Erythroblast (primary cell): ENCODE measurements around the gene TNNC1.
A peak's percentile ranks its signal among the peaks of the same experiment; 100 is the strongest.

Source experiments
- DNase-seq, 2 experiments: peaks; one replicate each; lab custom pipeline; 2025; lab: John Stamatoyannopoulos, UW
- GATA1 ChIP-seq: IDR thresholded peaks from 2 replicates; pipeline ENCODE4 v1.6.1; 2011; ENCODE audit warnings: low read depth, mild to moderate bottlenecking, control low read depth, low read length, moderate library complexity
- POLR2A ChIP-seq: IDR thresholded peaks from 2 replicates; pipeline ENCODE4 v1.6.1; 2011; ENCODE audit warnings: mild to moderate bottlenecking, low read length

The TNNC1 gene

GRCh38 chr3:52431459-52432223, 22.2 kb downstream of the TNNC1 start:
- no peak for DNase-seq
- TF ChIP-seq GATA1, result no peak

GRCh38 chr3:52430416-52430810, 23.4 kb downstream of the TNNC1 start:
- no peak for TF ChIP-seq GATA1
- no peak for TF ChIP-seq POLR2A

GRCh38 chr3:52429779-52430415, 23.9 kb downstream of the TNNC1 start:
- TF ChIP-seq GATA1, result no peak
- no peak for TF ChIP-seq POLR2A
- no peak for DNase-seq

More at GRCh38 chr3:52430416-52430810, 23.4 kb downstream of the TNNC1 start:
- no peak for DNase-seq

DNA sequence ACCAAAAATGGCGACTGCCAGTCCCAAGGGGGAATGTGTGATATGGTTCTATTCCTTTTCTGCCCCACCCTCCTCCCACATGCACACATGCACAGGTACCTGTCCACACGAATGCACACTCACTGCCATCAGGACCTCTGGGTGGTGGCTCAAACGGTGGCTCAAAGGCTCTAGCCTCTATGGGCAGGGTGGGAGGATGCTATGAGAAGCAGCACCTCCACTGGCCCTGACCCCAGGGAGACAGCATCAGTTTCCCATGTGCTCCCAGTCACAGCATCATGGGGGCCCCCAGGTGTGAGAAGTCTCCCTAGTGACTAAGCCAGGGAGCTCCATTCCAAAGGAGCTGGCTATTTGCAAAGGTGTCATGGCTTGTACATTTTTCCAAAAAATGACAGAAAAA, 24.8 kb downstream of the TNNC1 start:
- TF ChIP-seq GATA1, result no peak
- no peak for TF ChIP-seq POLR2A
- no peak for DNase-seq

GRCh38 chr3:52428151-52429005, 25.5 kb downstream of the TNNC1 start:
- TF ChIP-seq POLR2A (no peak), GATA1 (no peak)

GRCh38 chr3:52423173-52423572, 30.7 kb downstream of the TNNC1 start:
- no peak for TF ChIP-seq POLR2A
- TF ChIP-seq GATA1, result no peak
- DNase-seq, result no peak

More at GRCh38 chr3:52428151-52429005, 25.5 kb downstream of the TNNC1 start:
- DNase-seq, result peak; percentile 47 to 71

DNA sequence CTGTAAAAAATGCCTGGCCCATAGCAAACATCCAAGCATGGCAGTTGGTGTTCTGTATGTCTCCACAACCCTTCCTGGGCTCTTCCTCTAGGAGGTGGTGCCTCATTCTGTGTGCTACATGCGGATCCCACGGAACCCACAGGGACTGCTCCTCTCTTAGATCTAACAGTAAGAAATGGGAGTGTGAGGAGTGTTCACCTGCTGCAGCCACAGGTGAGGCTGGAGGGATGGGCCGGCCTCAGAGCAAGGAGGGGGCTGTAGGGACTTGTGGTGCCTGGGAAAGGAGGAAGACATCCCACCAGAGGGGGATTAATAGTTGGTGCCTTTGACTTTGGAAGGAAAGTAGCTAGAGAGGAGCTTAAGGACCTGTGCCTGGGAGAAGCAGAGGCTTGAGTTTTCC, 31.2 kb downstream of the TNNC1 start:
- TF ChIP-seq POLR2A (no peak), GATA1 (no peak)
- no peak for DNase-seq

DNA sequence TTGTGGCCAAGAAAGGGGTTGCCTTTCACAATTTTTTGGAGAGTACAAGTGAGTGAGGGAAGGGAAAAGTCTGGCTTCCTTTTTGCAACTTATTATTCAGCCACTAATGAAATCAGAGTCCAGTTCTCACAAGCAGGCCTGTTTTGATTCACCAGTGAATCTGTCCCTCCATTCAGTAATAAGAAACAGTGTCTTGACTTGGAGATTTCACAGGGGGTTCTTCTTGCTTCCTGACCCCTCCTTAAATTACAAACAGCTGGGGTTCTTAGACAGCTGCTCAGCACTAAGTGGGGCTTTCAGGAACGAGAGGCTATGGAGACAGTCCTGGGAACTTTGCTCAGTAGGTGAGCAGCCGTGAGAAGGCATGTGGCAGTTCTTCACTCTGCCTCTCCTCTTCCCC, 33.5 kb downstream of the TNNC1 start:
- no peak for DNase-seq
- no peak for TF ChIP-seq GATA1
- TF ChIP-seq POLR2A, result no peak

DNA sequence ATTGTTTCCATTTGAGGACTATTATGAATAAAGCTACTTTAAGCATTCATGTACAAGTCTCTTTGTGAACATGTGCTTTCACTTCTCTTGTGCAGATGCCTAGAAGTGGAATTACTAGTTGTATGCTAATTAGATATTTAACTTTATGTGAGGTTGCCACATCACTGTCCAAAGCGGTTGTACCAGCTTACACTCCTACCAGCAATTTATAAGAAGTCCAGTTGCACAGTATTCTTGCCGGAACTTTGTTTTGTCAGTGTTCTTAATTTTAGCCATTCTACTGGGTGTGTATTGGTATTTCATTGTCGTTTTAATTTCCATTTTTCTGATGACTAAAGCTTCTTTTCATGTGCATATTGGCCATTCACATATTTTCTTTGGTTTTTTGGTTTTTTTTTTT, 38.0 kb downstream of the TNNC1 start:
- DNase-seq, result no peak
- no peak for TF ChIP-seq GATA1
- TF ChIP-seq POLR2A, result no peak

DNA sequence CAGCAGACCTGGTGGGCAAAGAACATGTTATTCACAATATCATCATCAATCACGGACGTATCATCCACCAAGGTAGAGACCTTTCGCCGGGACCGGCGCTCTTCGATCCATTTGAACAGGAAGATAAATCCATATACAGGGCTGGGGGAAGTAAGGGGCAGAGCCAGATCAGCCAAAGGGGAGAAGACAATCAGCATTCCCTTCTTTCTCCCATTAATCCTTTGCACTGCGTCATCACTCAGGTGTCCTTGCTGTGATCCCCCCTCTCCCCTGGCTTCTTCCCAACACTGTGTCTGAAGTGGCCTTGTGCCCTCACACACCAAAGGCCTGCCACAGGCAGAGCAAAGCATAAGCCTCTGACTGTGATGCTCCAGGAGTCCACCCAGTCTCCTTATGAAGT, 45.4 kb downstream of the TNNC1 start:
- TF ChIP-seq GATA1 (no peak), POLR2A (no peak)
- peak in 1 of 2 experiments; percentile 34 for DNase-seq

- TF ChIP-seq POLR2A (no peak), GATA1 (no peak)
- DNase-seq, result peak in 1 of 2 experiments; percentile 32
Observed at GRCh38 chr3:52407779-52408178, 46.1 kb downstream of the TNNC1 start.

DNA sequence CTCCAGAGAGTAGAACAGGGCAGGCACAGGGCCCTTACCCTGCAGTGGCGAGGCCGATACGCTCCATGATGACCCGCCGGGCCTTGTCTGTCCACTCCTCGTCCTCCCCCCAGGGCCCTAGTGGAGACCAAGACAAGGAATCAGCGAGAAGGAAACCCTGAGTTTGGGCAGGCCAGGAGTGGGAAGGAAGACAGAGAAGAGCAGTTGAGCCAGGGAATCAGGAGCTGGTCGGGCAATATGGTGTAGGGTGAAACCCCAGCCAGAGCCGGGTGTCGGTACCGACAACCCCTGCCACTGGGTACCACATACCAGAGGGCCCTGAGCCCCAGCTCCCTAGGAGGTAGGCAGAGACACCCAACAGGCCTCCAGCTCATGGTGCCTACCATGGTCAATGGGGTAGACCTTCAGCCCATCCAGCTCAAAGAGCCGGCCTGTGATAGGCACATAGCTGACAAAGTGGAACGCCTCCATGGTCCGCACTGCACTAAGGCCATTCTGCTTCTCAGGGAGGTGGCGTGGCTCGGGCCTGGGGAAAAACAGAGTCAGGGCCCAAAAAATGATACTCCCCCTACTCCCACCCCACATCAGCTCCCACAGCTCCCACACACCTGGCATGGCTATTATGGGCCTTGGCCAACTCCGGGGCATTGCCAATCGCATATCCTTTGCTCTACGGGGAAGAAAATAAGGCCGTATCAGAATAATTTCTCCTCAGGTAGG, 46.9 kb downstream of the TNNC1 start:
- TF ChIP-seq GATA1 (no peak), POLR2A (no peak)
- DNase-seq, result no peak

- no peak for TF ChIP-seq GATA1
- TF ChIP-seq POLR2A, result no peak
- peak in 1 of 2 experiments; percentile 43 for DNase-seq
Observed at GRCh38 chr3:52406231-52406661, 47.6 kb downstream of the TNNC1 start.
